ENCODE measurements around the gene GALNT17. TPM values are rescaled to one million over a fixed set of nuclear protein-coding genes. Genes with fewer than 3 reads are reported as not detected.

Gene GALNT17
- total RNA-seq, 4 donors from 2014 or later: 66.0 to 97.9 (median 76.0) TPM

DNA sequence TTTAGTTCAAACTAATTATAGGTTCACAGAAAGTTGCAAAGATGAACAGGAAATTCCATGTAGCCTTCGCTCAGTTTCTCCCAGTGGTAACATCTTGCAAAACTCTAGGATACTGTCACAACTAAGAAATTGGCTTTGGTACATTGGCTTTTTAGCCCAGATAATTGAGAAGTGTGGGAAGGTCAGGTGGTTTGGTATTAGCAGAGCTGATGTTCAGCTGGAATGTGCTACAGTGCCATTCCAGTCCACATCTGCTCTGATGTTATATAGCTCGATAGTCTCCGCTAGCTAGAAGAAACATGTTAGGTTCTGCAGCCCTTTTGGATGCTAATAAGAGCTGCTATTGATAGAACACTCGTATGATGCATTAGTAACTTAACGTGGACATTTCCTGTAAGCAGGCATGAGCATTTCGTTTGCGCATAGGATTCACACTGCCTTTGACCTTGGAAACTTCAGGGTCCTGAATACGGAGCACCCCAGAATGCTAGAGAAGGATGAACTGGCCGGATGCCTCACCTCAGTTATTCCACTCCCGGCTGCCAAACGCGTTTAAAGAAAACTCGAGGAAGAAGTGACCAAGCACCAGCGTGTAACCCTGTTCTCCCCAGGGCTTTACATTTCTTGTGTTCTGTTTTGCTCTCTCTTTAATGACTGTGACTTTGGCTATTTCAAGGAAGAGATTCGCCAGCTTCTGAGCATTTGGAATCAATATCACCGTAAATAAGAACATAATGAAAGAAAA, 271.4 kb downstream of the GALNT17 start:
- H3K36me3 ChIP-seq: no peaks in the 10 kb centered on the region
- no peak for TF ChIP-seq EP300 (IDR thresholded peaks at IDR 0.05)
- TF ChIP-seq POLR2A (IDR thresholded peaks at IDR 0.05): no peak
- TF ChIP-seq, protein P1, sequence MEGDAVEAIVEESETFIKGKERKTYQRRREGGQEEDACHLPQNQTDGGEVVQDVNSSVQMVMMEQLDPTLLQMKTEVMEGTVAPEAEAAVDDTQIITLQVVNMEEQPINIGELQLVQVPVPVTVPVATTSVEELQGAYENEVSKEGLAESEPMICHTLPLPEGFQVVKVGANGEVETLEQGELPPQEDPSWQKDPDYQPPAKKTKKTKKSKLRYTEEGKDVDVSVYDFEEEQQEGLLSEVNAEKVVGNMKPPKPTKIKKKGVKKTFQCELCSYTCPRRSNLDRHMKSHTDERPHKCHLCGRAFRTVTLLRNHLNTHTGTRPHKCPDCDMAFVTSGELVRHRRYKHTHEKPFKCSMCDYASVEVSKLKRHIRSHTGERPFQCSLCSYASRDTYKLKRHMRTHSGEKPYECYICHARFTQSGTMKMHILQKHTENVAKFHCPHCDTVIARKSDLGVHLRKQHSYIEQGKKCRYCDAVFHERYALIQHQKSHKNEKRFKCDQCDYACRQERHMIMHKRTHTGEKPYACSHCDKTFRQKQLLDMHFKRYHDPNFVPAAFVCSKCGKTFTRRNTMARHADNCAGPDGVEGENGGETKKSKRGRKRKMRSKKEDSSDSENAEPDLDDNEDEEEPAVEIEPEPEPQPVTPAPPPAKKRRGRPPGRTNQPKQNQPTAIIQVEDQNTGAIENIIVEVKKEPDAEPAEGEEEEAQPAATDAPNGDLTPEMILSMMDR (IDR thresholded peaks at IDR 0.05): no peak
- no peaks in the 10 kb centered on the region for H3K27me3 ChIP-seq
- peak overlapping the region in 1 of 4 donors; percentile 44 for H3K27ac ChIP-seq
- WGBS, 2 donors: 50% methylated on average over 16 of the region's 16 CpGs
- no peaks in the 10 kb centered on the region for H3K9me3 ChIP-seq
- no peak for DNase-seq (ENCODE audit: low spot score in 2 of 2)
- no peak overlapping the region for H3K4me3 ChIP-seq
- H3K4me1 ChIP-seq: peaks cover 0 to 17% (median 2%) of the 10 kb centered on the region in 4 donors

DNA sequence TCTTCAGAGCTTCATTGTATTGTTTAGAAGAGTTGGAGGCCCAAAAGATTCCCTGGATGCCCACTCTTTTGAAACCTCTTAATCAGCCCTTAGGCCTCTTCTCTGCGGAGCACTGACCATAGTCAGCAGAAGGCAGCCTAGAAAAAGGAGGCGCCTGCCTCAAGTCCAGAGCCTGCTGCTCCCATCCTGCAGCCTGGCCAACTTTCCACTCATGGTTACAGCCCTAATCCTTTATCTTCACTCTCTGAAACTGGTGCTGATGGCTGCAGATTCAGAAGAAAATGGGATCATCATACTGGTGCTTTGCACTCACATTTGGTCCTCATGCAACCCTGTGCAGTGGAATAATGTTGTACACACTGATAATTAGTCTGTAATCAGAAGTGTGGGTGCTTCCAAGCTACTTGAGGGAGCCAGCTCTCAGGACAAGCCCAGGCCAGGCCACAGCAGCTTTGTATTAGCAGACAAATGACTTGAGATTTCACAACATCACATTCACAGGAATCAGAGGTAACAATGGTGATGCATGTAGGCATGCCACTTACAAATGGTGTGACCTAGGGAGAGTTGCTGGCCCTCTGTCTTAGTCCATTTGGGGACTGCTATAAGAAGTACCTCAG, 272.9 kb downstream of the GALNT17 start:
- H3K27me3 ChIP-seq: no peaks in the 10 kb centered on the region
- H3K36me3 ChIP-seq: no peaks in the 10 kb centered on the region
- no peak overlapping the region for H3K27ac ChIP-seq
- H3K9me3 ChIP-seq: peaks cover 0 to 6% (median 0%) of the 10 kb centered on the region in 4 donors
- no peak for TF ChIP-seq POLR2A (IDR thresholded peaks at IDR 0.05)
- TF ChIP-seq, protein P1 (IDR thresholded peaks at IDR 0.05): no peak
- no peak for TF ChIP-seq EP300 (IDR thresholded peaks at IDR 0.05)
- no peak overlapping the region for H3K4me3 ChIP-seq
- DNase-seq (ENCODE audit: low spot score in 2 of 2): no peak
- peaks cover 0 to 17% (median 2%) of the 10 kb centered on the region in 4 donors for H3K4me1 ChIP-seq
- 90 to 96% methylated on average over 2 of the region's 2 CpGs for WGBS, 2 donors

DNA sequence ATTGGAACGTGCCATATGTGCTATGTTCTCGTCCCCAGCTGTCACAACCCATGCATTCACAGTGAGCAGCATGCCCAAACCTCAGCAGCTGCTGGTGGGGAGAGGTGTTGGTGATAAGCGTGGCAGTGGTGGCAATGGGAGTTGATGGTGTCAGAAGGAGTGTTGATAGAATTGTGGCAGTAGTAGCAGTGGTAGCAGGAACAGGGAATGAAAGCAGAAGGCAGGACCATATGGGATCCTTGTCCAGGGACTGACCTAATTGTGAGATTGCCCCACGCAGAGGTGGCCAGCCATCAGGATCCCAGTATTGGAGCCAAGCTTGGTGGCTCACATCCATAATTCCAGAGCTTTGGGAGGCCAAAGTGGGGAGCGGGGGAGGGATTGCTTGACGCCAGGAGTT, 276.3 kb downstream of the GALNT17 start:
- Histone ChIP-seq H3K4me1 (peaks cover 0 to 12% (median 0%) of the 10 kb centered on the region in 4 donors), H3K4me3 (no peak overlapping the region), H3K9me3 (peaks cover 0 to 8% (median 0%) of the 10 kb centered on the region in 4 donors), H3K27ac (no peak overlapping the region), H3K27me3 (no peaks in the 10 kb centered on the region), H3K36me3 (no peaks in the 10 kb centered on the region)
- WGBS, 2 donors: 90% methylated on average over 6 of the region's 6 CpGs
- no peak for DNase-seq (ENCODE audit: low spot score in 2 of 2)
- TF ChIP-seq EP300 (IDR thresholded peaks at IDR 0.05): no peak
- TF ChIP-seq POLR2A (IDR thresholded peaks at IDR 0.05): no peak
- TF ChIP-seq, protein P1 (IDR thresholded peaks at IDR 0.05): no peak

DNA sequence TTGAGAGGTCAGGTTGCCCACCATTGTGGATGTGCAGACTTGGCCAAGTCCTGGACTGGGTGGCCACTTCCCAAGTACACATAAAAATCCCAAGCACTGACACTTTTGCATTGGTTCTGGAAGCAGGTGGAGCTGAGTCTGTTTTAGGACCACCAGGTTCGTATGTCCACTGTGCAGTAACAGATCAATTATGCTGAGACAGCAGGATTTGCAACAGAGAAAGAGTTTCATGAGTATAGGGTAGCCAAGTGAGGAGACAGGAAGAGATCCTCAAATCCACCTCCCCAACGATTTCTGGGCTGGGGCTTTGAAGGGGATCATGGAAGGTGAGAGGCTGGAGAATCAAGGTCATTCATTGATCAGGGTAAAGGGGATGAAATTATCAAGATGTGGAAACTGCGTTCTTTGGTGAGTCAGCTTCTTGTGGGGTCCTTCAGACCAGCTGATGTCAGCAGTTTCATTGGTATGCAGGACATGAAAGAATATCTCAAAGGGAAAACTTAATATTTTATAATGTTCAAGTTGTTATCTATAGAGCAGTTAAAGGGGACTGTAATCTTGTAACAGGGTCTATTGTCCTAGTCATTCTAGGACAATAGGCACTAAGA, 277.7 kb downstream of the GALNT17 start:
- H3K9me3 ChIP-seq: peaks cover 0 to 8% (median 0%) of the 10 kb centered on the region in 4 donors
- no peaks in the 10 kb centered on the region for H3K4me1 ChIP-seq
- 69 to 70% methylated on average over 3 of the region's 3 CpGs for WGBS, 2 donors
- no peaks in the 10 kb centered on the region for H3K27me3 ChIP-seq
- H3K36me3 ChIP-seq: no peaks in the 10 kb centered on the region
- DNase-seq (ENCODE audit: low spot score in 2 of 2): no peak
- TF ChIP-seq POLR2A (IDR thresholded peaks at IDR 0.05): no peak
- TF ChIP-seq, protein P1 (IDR thresholded peaks at IDR 0.05): no peak
- TF ChIP-seq EP300 (IDR thresholded peaks at IDR 0.05): no peak
- H3K27ac ChIP-seq: no peak overlapping the region
- H3K4me3 ChIP-seq: no peak overlapping the region

DNA sequence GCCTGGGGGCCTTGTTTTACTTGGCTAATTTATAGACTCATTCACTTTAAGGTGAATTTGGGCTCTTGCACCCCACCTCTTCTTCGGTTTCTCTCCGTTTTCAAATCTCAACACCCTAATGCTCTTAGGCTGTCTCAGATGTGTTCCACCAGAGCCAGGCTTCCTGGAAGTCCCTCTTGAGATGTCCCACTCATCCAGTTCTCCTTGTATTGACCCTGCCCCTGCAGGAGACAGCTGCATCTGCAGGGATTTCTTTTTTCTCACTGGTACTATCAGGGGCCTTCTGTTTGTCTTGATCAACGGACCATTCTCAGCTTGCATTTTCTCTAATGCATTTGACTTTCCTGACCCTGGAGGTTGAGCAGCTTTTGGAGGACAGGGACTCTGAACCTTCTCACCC, 279.5 kb downstream of the GALNT17 start:
- DNase-seq (ENCODE audit: low spot score in 2 of 2): no peak
- no peak overlapping the region for H3K4me3 ChIP-seq
- TF ChIP-seq, protein P1 (IDR thresholded peaks at IDR 0.05): no peak
- TF ChIP-seq EP300 (IDR thresholded peaks at IDR 0.05) (no peak), POLR2A (IDR thresholded peaks at IDR 0.05) (no peak)
- H3K9me3 ChIP-seq: peaks cover 0 to 8% (median 0%) of the 10 kb centered on the region in 4 donors
- no peak overlapping the region for H3K27ac ChIP-seq
- no peaks in the 10 kb centered on the region for H3K4me1 ChIP-seq
- 84 to 88% methylated on average over 3 of the region's 3 CpGs for WGBS, 2 donors
- peaks cover 0 to 6% (median 0%) of the 10 kb centered on the region in 3 donors for H3K36me3 ChIP-seq
- H3K27me3 ChIP-seq: no peaks in the 10 kb centered on the region
